Measurements from ENCODE around the gene OSBPL8. TPM values are rescaled to one million over a fixed set of nuclear protein-coding genes. Genes with fewer than 3 reads are reported as not detected.

Gene OSBPL8
- total and polyA plus RNA-seq, 10 of the 15 experiments (the other 5 are each of a cell fraction or from before 2014, with no cell fraction given), result 10.4 to 58.0 (median 32.0) TPM

- no peaks in the 10 kb centered on the region for H3K27me3 ChIP-seq (replicated peaks in 1 of 2; ENCODE audit: control insufficient read depth in 2 of 2, insufficient read depth in 2 of 2, low read length in 1 of 2)
- 93% methylated on average over 3 of the region's 3 CpGs for WGBS (ENCODE audit: insufficient coverage, insufficient replicate concordance, low lambda C conversion rate, missing lambda C conversion rate)
- ChIA-PET CTCF (no interaction called here), POLR2A (interaction anchor here (0.7 kb wide), 1 partner anchor 77 kb away, joined by 3 read pairs; no protein-coding TSS in a partner anchor), SMC1A (ENCODE audit: uncharacterized antibody, unreplicated experiment) (interaction anchor here (1.1 to 1.4 kb wide), 2 partner anchors 9 to 13 kb away, joined by 3 read pairs; no protein-coding TSS in a partner anchor), RAD21 (ENCODE audit: unreplicated experiment) (interaction anchor here (0.6 to 1.0 kb wide), 2 partner anchors 97 to 1003 kb away, joined by 3 read pairs; no protein-coding TSS in a partner anchor)
- peaks cover 19% of the 10 kb centered on the region for H3K79me2 ChIP-seq (ENCODE audit: control insufficient read depth, insufficient read depth, low read length)
- H4K20me1 ChIP-seq (ENCODE audit: control insufficient read depth, insufficient read depth), result no peaks in the 10 kb centered on the region
- DNase-seq (ENCODE audit: low read depth, low spot score) (no peak), ATAC-seq (peak; percentile 39), FAIRE-seq (no peak)
- no peak overlapping the region for H3K27ac ChIP-seq (ENCODE audit: control insufficient read depth, insufficient read depth)
- H2AFZ ChIP-seq (ENCODE audit: control insufficient read depth, low read depth, low read length), result no peak overlapping the region
- no peaks in the 10 kb centered on the region for H3K36me3 ChIP-seq (ENCODE audit: control insufficient read depth in 2 of 2, insufficient read depth in 2 of 2, low read length in 1 of 2)
- intact Hi-C loops (cut with micrococcal nuclease; ENCODE audit: unreplicated experiment), result loop anchor here (10.0 kb wide), 3 partner anchors 208 to 398 kb away; partner anchors contain the start of genes BBS10 and ZDHHC17
- H3K9me3 ChIP-seq (replicated peaks; ENCODE audit: control insufficient read depth, insufficient read depth, low read length), result no peaks in the 10 kb centered on the region; the same call in 2 of the 3 replicates
- in situ Hi-C loops (cut with MboI), result no loop called here
- 0 out of 2 replicates have a peak overlapping the region, but pooled peaks have one; percentile 30 for H3K4me2 ChIP-seq (ENCODE audit: control insufficient read depth, insufficient read depth)
- no peak overlapping the region for H3K9ac ChIP-seq (ENCODE audit: control insufficient read depth, insufficient read depth, low read length)
- no peak for TF ChIP-seq ZBTB11 (CRISPR knock-in tag; IDR thresholded peaks at IDR 0.05)
- no peak for TF ChIP-seq HCFC1 (IDR thresholded peaks at IDR 0.05; ENCODE audit: low read length)
- TF ChIP-seq NR2C1 (IDR thresholded peaks at IDR 0.05), result no peak
- TF ChIP-seq PAX8 (IDR thresholded peaks at IDR 0.05), result no peak
- no peak for TF ChIP-seq IRF3 (IDR thresholded peaks at IDR 0.05)
- TF ChIP-seq E4F1 (IDR thresholded peaks at IDR 0.05; ENCODE audit: borderline replicate concordance, partially characterized antibody), result no peak
- no peak overlapping the region; the same call in 1 of the 2 replicates for H3K4me3 ChIP-seq
- no TSS peak for BruUV-seq (replicated peaks)
- H3K4me1 ChIP-seq (ENCODE audit: control insufficient read depth, insufficient read depth, low read length), result peaks cover 3% of the 10 kb centered on the region; the same call in 1 of the 2 replicates
These were observed 7.1 kb downstream of the OSBPL8 start for GRCh38 chr12:76552343-76552938.

Measured in GM12878 (cell line).